ENCODE measurements around the gene OVAAL.
"Not testable (repeated sequence)": the region's sequence is repeated elsewhere in the genome, so short reads cannot be mapped to it uniquely, and the experiment has no call there.

The OVAAL gene

DNA sequence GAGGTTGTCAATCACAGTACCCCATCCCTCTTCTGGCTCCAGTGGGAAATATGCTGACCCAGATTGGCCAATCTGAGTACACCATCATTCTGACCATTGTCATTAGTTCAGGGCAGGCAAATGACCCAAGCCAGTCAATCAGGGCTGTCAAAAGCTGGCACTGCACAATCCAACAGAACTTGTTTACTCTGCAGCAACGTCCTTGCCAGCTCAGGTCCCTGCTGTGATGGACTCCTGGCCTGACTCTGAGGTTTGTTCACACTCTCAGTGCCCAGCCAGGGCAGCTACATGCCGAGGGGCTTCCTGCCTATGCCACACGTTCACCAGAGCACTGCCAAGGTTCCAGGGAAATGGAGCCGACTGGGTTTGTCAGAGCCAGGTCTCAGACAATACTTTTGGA, 14.7 kb upstream of the OVAAL start:
- Histone ChIP-seq H3K4me1 (ENCODE audit: insufficient read depth, poor library complexity, severe bottlenecking) (no peaks in the 10 kb centered on the region), H3K36me3 (ENCODE audit: low read depth) (no peaks in the 10 kb centered on the region), H3K9me3 (ENCODE audit: severe bottlenecking) (peaks cover 2% of the 10 kb centered on the region), H3K27me3 (ENCODE audit: insufficient read depth, poor library complexity, severe bottlenecking) (no peaks in the 10 kb centered on the region), H3K4me3 (ENCODE audit: severe bottlenecking) (no peak overlapping the region), H3K27ac (ENCODE audit: poor library complexity, severe bottlenecking) (no peak overlapping the region)
- ATAC-seq (ENCODE audit: low read depth) (no peak), DNase-seq (ENCODE audit: low spot score) (no peak)
- TF ChIP-seq, protein P1, sequence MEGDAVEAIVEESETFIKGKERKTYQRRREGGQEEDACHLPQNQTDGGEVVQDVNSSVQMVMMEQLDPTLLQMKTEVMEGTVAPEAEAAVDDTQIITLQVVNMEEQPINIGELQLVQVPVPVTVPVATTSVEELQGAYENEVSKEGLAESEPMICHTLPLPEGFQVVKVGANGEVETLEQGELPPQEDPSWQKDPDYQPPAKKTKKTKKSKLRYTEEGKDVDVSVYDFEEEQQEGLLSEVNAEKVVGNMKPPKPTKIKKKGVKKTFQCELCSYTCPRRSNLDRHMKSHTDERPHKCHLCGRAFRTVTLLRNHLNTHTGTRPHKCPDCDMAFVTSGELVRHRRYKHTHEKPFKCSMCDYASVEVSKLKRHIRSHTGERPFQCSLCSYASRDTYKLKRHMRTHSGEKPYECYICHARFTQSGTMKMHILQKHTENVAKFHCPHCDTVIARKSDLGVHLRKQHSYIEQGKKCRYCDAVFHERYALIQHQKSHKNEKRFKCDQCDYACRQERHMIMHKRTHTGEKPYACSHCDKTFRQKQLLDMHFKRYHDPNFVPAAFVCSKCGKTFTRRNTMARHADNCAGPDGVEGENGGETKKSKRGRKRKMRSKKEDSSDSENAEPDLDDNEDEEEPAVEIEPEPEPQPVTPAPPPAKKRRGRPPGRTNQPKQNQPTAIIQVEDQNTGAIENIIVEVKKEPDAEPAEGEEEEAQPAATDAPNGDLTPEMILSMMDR (IDR thresholded peaks at IDR 0.05; ENCODE audit: poor library complexity, severe bottlenecking), result no peak

DNA sequence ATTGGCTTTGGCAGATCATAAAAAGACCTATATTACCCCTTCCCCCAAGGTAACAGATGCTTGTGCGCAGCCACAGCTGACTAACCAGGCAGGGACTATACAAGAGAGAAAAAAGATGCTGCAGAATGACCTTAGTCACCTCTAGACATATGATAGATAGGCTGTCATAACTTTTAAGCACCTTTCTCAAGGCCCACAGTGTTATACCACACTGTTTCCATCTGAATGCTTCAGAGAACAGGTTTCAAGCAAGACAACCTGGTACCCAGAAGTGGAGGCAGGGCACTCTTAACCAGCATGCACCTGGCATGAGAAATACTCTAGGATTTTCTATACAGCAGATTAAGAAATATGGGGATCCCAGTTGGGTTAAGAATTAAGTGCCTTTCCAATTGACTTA, 12.8 kb upstream of the OVAAL start:
- Histone ChIP-seq H3K36me3 (ENCODE audit: low read depth) (no peaks in the 10 kb centered on the region), H3K27ac (ENCODE audit: poor library complexity, severe bottlenecking) (no peak overlapping the region), H3K27me3 (ENCODE audit: insufficient read depth, poor library complexity, severe bottlenecking) (no peaks in the 10 kb centered on the region), H3K4me1 (ENCODE audit: insufficient read depth, poor library complexity, severe bottlenecking) (no peaks in the 10 kb centered on the region), H3K4me3 (ENCODE audit: severe bottlenecking) (no peak overlapping the region), H3K9me3 (ENCODE audit: severe bottlenecking) (peaks cover 2% of the 10 kb centered on the region)
- TF ChIP-seq, protein P1 (IDR thresholded peaks at IDR 0.05; ENCODE audit: poor library complexity, severe bottlenecking), result no peak
- DNase-seq (ENCODE audit: low spot score) (no peak), ATAC-seq (ENCODE audit: low read depth) (no peak)

DNA sequence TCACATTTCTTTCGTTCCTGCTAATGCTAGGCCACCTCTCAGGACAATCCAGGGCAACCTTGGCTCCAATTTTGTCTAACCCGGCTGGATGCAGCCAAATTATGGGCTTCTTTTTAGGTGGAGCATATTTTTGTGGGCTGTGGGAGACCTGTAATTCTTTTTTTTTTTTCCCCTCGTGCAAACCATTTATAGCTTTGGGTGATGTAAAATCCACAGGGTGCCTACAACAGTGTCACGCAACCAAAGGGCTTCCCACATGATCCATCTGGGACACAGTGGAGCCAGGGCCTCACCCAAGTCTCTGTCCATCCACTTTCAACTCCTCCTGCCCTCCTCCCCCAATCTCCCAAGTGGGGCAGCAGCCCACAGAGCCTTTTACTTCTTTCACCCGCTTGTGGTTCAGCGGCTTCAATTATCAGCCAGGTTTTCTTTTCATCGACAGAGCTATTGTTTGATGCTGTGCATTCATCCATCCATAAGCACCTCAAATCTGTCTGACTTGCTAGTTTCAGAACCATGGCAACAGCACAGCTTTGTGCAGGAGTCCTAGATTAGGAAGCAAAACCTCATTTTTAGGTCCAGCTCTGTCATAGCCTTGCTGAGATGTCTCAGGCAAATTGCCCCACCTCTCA, 10.0 kb upstream of the OVAAL start:
- Histone ChIP-seq H3K4me3 (ENCODE audit: severe bottlenecking) (no peak overlapping the region), H3K4me1 (ENCODE audit: insufficient read depth, poor library complexity, severe bottlenecking) (no peaks in the 10 kb centered on the region), H3K9me3 (ENCODE audit: severe bottlenecking) (peaks cover 2% of the 10 kb centered on the region), H3K36me3 (ENCODE audit: low read depth) (no peaks in the 10 kb centered on the region), H3K27me3 (ENCODE audit: insufficient read depth, poor library complexity, severe bottlenecking) (no peaks in the 10 kb centered on the region), H3K27ac (ENCODE audit: poor library complexity, severe bottlenecking) (no peak overlapping the region)
- DNase-seq (ENCODE audit: low spot score), result no peak
- TF ChIP-seq, protein P1 (IDR thresholded peaks at IDR 0.05; ENCODE audit: poor library complexity, severe bottlenecking), result no peak
- no peak for ATAC-seq (ENCODE audit: low read depth)

DNA sequence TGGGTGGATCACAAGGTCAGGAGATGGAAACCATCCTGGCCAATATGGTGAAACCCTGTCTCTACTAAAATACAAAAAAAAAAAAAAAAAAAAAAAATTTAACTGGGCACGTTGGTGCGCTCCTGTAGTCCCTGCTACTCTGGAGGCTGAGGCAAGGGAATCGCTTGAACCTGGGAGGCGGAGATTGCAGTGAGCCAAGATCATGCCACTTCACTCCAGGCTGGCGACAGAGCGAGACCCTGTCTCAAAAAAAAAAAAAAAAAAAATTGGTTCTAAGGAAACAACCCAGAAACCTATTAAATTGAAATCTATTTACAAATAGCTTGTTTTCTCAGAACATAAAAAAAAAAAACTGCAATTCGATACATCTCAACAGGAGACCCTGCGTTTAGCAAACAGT, 9.0 kb upstream of the OVAAL start:
- not testable (repeated sequence) for DNase-seq (ENCODE audit: low spot score); H3K4me3 ChIP-seq (ENCODE audit: severe bottlenecking); H3K9me3 ChIP-seq (ENCODE audit: severe bottlenecking)

DNA sequence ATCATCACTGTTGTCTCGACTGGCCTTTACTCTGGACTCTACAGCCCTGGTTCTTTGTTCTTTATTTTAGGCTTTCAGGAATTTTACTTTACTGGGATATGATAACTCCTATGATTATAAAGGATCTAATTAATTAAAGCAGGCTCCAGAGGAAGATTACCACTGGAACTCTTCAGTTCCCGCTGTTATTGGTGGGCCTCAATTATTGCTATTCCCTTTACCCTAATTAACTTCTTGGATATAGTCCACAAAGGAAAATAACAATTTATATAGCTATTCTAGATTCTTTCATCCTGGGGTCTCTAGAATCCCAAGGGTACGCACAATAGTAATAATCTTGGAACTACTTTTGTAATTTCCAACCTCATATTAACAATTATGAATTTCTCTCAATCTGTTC, 8.5 kb upstream of the OVAAL start:
- no peaks in the 10 kb centered on the region for H3K4me1 ChIP-seq (ENCODE audit: insufficient read depth, poor library complexity, severe bottlenecking)
- H3K9me3 ChIP-seq (ENCODE audit: severe bottlenecking), result peaks cover 2% of the 10 kb centered on the region
- no peak overlapping the region for H3K4me3 ChIP-seq (ENCODE audit: severe bottlenecking)
- ATAC-seq (ENCODE audit: low read depth) (no peak), DNase-seq (ENCODE audit: low spot score) (no peak)
- H3K27me3 ChIP-seq (ENCODE audit: insufficient read depth, poor library complexity, severe bottlenecking), result no peaks in the 10 kb centered on the region
- TF ChIP-seq, protein P1 (IDR thresholded peaks at IDR 0.05; ENCODE audit: poor library complexity, severe bottlenecking), result no peak
- no peak overlapping the region for H3K27ac ChIP-seq (ENCODE audit: poor library complexity, severe bottlenecking)
- no peaks in the 10 kb centered on the region for H3K36me3 ChIP-seq (ENCODE audit: low read depth)

More for the DNA sequence above, 9.0 kb upstream of the OVAAL start:
- not testable (repeated sequence) for H3K27ac ChIP-seq (ENCODE audit: poor library complexity, severe bottlenecking); H3K36me3 ChIP-seq (ENCODE audit: low read depth); H3K27me3 ChIP-seq (ENCODE audit: insufficient read depth, poor library complexity, severe bottlenecking); ATAC-seq (ENCODE audit: low read depth); H3K4me1 ChIP-seq (ENCODE audit: insufficient read depth, poor library complexity, severe bottlenecking)

Data from RWPE2 (cell line).